HepG2 (cell line): ENCODE measurements around the gene TULP3. TPM values are rescaled to one million over a fixed set of nuclear protein-coding genes. Genes with fewer than 3 reads are reported as not detected.

Experiments
- ATAC-seq: fragments of 200-7000 bp; cut with Tn5 transposase; 3 replicates; pipeline ENCODE4 v1.9.1; 2020; ENCODE audit warnings: mild to moderate bottlenecking, moderate library complexity
- BruUV-seq: library from RNA; stranded (reverse); fragments of 400-500 nt; replicated peaks from 2 replicates; lab custom pipeline; 2021; lab: Mats Ljungman, UMichigan
- CTCF ChIA-PET: fragments of 300-600 bp; formaldehyde crosslinking; extraction: SDS; loops from one replicate; lab custom pipeline; 2021; ENCODE audit warnings: low total read pairs, inconsistent platforms, low intra/inter-chr PET ratio; lab: Yijun Ruan, JAX
- POLR2A ChIA-PET: fragments of 350-600 bp; sonication (Branson Sonifier 250); formaldehyde crosslinking; loops from one replicate; lab custom pipeline; 2020; ENCODE audit warnings: antibody characterized with exemption, inconsistent platforms; lab: Yijun Ruan, JAX
- DNase-seq: peaks from one replicate; pipeline ENCODE4 v3.0.0-alpha.2; 2015; ENCODE audit warnings: low spot score
- FAIRE-seq: peaks from 3 replicates; lab custom pipeline; 2011; peaks lifted over from hg19 to GRCh38; lab: Jason Lieb, UNC
- H2AFZ ChIP-seq: one replicate; pipeline ENCODE4 v1.6.1; 2011; ENCODE audit warnings: low read length, inconsistent platforms
- H3K27ac ChIP-seq: fragments of 300-600 bp; 3 replicates; pipeline ENCODE4 v1.8.0; 2011; ENCODE audit warnings: mixed run types, mild to moderate bottlenecking, mixed read lengths, low read length, inconsistent platforms; ENCODE audit not compliant: insufficient read depth; ENCODE audit errors: extremely low read length
- H3K27me3 ChIP-seq, 2 experiments: fragments of 200-600 bp in 1 of 2; 2 replicates in 1 of 2; 3 replicates in 1 of 2; pipeline versions ENCODE4 v1.6.0 to v1.8.0; 2011; ENCODE audit warnings: low read length in 2 of 2, mild to moderate bottlenecking in 2 of 2, moderate library complexity in 2 of 2, inconsistent platforms in 1 of 2; ENCODE audit not compliant: insufficient read depth in 2 of 2, control insufficient read depth in 1 of 2
- H3K36me3 ChIP-seq, 2 experiments: fragments of 200-600 bp in 1 of 2; replicated peaks in 1 of 2; 2 replicates in 1 of 2; 3 replicates in 1 of 2; pipeline versions ENCODE4 v1.5.1 to v1.8.0; 2011; ENCODE audit warnings: low read length in 2 of 2, inconsistent platforms in 1 of 2; ENCODE audit not compliant: insufficient read depth in 2 of 2, control insufficient read depth in 1 of 2
- H3K4me1 ChIP-seq: 2 replicates; pipeline ENCODE4 v1.5.1; 2012; ENCODE audit warnings: low read length, inconsistent platforms; ENCODE audit not compliant: insufficient read depth
- H3K4me2 ChIP-seq: 2 replicates; pipeline ENCODE4 v1.6.0; 2011; ENCODE audit warnings: low read depth, low read length, inconsistent platforms
- H3K4me3 ChIP-seq, 3 experiments: fragments of 200-600 bp in 1 of 3; sonication (generic), shearing (Covaris generic) in 1 of 3; replicated peaks in 1 of 3; 2 replicates each; pipeline ENCODE4 v1.5.1; 2011 to 2016; ENCODE audit warnings: low read length in 3 of 3, inconsistent platforms in 2 of 3, low read depth in 2 of 3, mild to moderate bottlenecking in 2 of 3, control low read depth in 1 of 3, mixed read lengths in 1 of 3; ENCODE audit not compliant: insufficient read depth in 1 of 3
- H3K79me2 ChIP-seq: one replicate; pipeline ENCODE4 v1.6.1; 2011; ENCODE audit warnings: low read length, inconsistent platforms; ENCODE audit not compliant: insufficient read depth
- H3K9ac ChIP-seq: 2 replicates; pipeline ENCODE4 v1.6.0; 2011; ENCODE audit warnings: mild to moderate bottlenecking, low read depth, low read length, inconsistent platforms; ENCODE audit not compliant: insufficient read depth
- H3K9me3 ChIP-seq: 2 replicates; pipeline ENCODE4 v1.5.1; 2012; ENCODE audit warnings: mild to moderate bottlenecking, low read length
- H4K20me1 ChIP-seq: 2 replicates; pipeline ENCODE4 v1.6.0; 2011; ENCODE audit warnings: inconsistent platforms, mild to moderate bottlenecking, low read length, moderate library complexity; ENCODE audit not compliant: insufficient read depth
- AGO1 ChIP-seq: fragments of 200-400 bp; formaldehyde crosslinking; IDR thresholded peaks from 2 replicates; pipeline ENCODE4 v1.6.1; 2017; ENCODE audit warnings: mild to moderate bottlenecking, low read depth, low read length, moderate library complexity; ENCODE audit not compliant: poor library complexity, severe bottlenecking
- ATM ChIP-seq: fragments of 450-650 bp; IDR thresholded peaks from 2 replicates; pipeline ENCODE4 v1.7.1; 2017; ENCODE audit warnings: mild to moderate bottlenecking, borderline replicate concordance
- E2F2 ChIP-seq: sonication (generic); formaldehyde crosslinking; IDR thresholded peaks from 2 replicates; pipeline ENCODE4 v1.4.0; 2020; ENCODE audit warnings: missing genetic modification reagents, borderline replicate concordance
- GPBP1L1 ChIP-seq: sonication (generic); formaldehyde crosslinking; IDR thresholded peaks from 2 replicates; pipeline ENCODE4 v1.5.0; 2020; ENCODE audit warnings: mild to moderate bottlenecking, missing genetic modification reagents
- ZMYM2 ChIP-seq: sonication (generic); formaldehyde crosslinking; IDR thresholded peaks from 2 replicates; pipeline ENCODE4 v1.8.0; 2022; ENCODE audit warnings: mild to moderate bottlenecking, missing genetic modification reagents
- ZNF235 ChIP-seq: sonication (generic); formaldehyde crosslinking; IDR thresholded peaks from 2 replicates; pipeline ENCODE4 v1.8.1; 2023; ENCODE audit warnings: mild to moderate bottlenecking, missing genetic modification reagents, borderline replicate concordance
- ZNF282 ChIP-seq: fragments of 450-650 bp; IDR thresholded peaks from 2 replicates; pipeline ENCODE4 v1.6.1; 2018; ENCODE audit not compliant: partially characterized antibody
- ZNF691 ChIP-seq: sonication (generic); formaldehyde crosslinking; IDR thresholded peaks from 2 replicates; pipeline ENCODE4 v1.4.0; 2020; ENCODE audit warnings: missing genetic modification reagents, low read depth, mild to moderate bottlenecking, borderline replicate concordance
- WGBS: methylation state at CpG from one replicate; pipeline ENCODE4 v1.1.6; 2017; ENCODE audit warnings: low lambda C conversion rate; 5-methylcytosine and 5-hydroxymethylcytosine counted together
- in situ Hi-C: cut with HindIII; loops from 2 replicates; pipeline ENCODE4 v1.10.0; 2017; ENCODE audit warnings: low pct_unique_long_range_greater_than_20kb; ENCODE audit not compliant: extremely low pct_ligation_motif_present
- intact Hi-C: fragments of 100-400 bp; cut with micrococcal nuclease; formaldehyde crosslinking; loops from one replicate; pipeline ENCODE4 v1.10.0; 2022; ENCODE audit not compliant: unreplicated experiment
- polyA plus RNA-seq, 8 experiments: library from polyadenylated mRNA; depleted of rRNA in 3 of 8; stranded (reverse) in 7 of 8; unstranded in 1 of 8; fragments of >200 nt; fragmentation: Illumina TruSeq in 4 of 8; extraction: Trizol in 4 of 8; gene quantifications; 2 replicates each; pipeline versions ENCODE4 v1.2.1 to v1.2.3, GENCODE V29; 2011 to 2016; ENCODE audit warnings: low read depth in 4 of 8, missing spikeins in 1 of 8, mixed read lengths in 1 of 8; ENCODE audit not compliant: insufficient read depth in 1 of 8
- total RNA-seq, 5 experiments: library from RNA; depleted of rRNA; stranded (reverse); fragments of >200 nt; fragmentation: Illumina TruSeq; extraction: Trizol; gene quantifications; 2 replicates each; pipeline ENCODE4 v1.2.3, GENCODE V29; 2016; ENCODE audit warnings: low read depth in 1 of 5
- TF ChIP-seq, protein P1 (sequence below): sonication (generic); formaldehyde crosslinking; IDR thresholded peaks from 2 replicates; pipeline ENCODE4 v1.5.0; 2020; ENCODE audit warnings: mild to moderate bottlenecking, missing genetic modification reagents, borderline replicate concordance

TULP3 gene
- total and polyA plus RNA-seq, 2 of the 13 experiments (the other 11 are each of a cell fraction or from before 2014, with no cell fraction given) = 11.2 to 13.2 TPM

DNA sequence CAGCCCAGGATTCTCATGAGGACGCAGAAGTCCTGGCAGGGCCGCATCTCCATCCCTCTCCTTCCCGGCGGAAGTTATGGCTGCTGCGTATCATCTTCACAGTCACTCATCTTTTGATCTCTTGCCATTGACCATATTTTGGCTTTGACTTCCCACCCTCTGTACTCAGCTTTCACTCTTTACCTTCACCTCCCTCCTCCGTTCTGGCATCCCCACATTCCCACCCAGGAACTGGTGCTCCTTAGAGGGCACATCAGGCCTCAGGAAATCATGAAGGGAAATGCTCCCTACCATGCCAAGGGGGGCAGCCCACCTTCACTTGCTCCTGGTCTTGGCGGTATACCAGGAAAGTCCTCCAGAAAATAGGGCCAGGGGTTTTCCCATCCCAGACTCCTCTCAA lies 35.1 kb upstream of the TULP3 start (continued):
- TF ChIP-seq AGO1 = no peak
- TF ChIP-seq ZMYM2 (CRISPR knock-in tag) = no peak

DNA sequence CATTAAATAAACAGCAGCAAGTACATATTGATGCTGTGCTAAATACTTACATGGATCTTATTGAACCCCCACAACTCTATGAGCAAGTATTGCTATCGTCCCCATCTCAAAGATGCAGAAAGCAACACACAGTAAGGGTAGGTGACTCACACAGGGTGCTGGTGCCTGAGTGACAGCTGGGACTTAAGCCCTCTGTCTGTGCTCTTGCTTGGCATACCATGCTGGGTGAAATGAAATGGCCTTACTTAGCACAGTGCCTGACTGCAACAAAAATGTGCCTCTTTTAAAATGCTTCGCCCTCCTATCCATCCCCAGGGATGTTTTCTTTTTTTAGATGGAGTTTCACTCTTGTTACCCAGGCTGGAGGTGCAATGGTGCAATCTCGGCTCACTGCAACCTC lies 34.6 kb upstream of the TULP3 start:
- Histone ChIP-seq H3K9ac (no peak overlapping the region), H3K79me2 (no peaks in the 10 kb centered on the region), H3K27ac (no peak overlapping the region), H3K4me2 (no peak overlapping the region), H3K36me3 (peaks cover 4 to 27% of the 10 kb centered on the region in 2 experiments), H3K9me3 (no peaks in the 10 kb centered on the region), H3K4me1 (peaks cover 12% of the 10 kb centered on the region), H4K20me1 (no peaks in the 10 kb centered on the region), H3K4me3 (no peak overlapping the region), H3K27me3 (no peaks in the 10 kb centered on the region), H2AFZ (no peak overlapping the region)
- intact Hi-C loops = no loop called here
- ChIA-PET POLR2A (no interaction called here), CTCF (no interaction called here)
- WGBS = 93% methylated on average over 3 of the region's 3 CpGs
- BruUV-seq = no TSS peak
- DNase-seq (no peak), ATAC-seq (no peak; the same call in 2 of the 3 replicates), FAIRE-seq (no peak)
- in situ Hi-C loops = no loop called here
- TF ChIP-seq GPBP1L1 (CRISPR knock-in tag) (no peak), ZNF282 (no peak), E2F2 (CRISPR knock-in tag) (no peak), ATM (no peak), ZNF691 (no peak), ZNF235 (CRISPR knock-in tag) (no peak)
- TF ChIP-seq, protein P1, sequence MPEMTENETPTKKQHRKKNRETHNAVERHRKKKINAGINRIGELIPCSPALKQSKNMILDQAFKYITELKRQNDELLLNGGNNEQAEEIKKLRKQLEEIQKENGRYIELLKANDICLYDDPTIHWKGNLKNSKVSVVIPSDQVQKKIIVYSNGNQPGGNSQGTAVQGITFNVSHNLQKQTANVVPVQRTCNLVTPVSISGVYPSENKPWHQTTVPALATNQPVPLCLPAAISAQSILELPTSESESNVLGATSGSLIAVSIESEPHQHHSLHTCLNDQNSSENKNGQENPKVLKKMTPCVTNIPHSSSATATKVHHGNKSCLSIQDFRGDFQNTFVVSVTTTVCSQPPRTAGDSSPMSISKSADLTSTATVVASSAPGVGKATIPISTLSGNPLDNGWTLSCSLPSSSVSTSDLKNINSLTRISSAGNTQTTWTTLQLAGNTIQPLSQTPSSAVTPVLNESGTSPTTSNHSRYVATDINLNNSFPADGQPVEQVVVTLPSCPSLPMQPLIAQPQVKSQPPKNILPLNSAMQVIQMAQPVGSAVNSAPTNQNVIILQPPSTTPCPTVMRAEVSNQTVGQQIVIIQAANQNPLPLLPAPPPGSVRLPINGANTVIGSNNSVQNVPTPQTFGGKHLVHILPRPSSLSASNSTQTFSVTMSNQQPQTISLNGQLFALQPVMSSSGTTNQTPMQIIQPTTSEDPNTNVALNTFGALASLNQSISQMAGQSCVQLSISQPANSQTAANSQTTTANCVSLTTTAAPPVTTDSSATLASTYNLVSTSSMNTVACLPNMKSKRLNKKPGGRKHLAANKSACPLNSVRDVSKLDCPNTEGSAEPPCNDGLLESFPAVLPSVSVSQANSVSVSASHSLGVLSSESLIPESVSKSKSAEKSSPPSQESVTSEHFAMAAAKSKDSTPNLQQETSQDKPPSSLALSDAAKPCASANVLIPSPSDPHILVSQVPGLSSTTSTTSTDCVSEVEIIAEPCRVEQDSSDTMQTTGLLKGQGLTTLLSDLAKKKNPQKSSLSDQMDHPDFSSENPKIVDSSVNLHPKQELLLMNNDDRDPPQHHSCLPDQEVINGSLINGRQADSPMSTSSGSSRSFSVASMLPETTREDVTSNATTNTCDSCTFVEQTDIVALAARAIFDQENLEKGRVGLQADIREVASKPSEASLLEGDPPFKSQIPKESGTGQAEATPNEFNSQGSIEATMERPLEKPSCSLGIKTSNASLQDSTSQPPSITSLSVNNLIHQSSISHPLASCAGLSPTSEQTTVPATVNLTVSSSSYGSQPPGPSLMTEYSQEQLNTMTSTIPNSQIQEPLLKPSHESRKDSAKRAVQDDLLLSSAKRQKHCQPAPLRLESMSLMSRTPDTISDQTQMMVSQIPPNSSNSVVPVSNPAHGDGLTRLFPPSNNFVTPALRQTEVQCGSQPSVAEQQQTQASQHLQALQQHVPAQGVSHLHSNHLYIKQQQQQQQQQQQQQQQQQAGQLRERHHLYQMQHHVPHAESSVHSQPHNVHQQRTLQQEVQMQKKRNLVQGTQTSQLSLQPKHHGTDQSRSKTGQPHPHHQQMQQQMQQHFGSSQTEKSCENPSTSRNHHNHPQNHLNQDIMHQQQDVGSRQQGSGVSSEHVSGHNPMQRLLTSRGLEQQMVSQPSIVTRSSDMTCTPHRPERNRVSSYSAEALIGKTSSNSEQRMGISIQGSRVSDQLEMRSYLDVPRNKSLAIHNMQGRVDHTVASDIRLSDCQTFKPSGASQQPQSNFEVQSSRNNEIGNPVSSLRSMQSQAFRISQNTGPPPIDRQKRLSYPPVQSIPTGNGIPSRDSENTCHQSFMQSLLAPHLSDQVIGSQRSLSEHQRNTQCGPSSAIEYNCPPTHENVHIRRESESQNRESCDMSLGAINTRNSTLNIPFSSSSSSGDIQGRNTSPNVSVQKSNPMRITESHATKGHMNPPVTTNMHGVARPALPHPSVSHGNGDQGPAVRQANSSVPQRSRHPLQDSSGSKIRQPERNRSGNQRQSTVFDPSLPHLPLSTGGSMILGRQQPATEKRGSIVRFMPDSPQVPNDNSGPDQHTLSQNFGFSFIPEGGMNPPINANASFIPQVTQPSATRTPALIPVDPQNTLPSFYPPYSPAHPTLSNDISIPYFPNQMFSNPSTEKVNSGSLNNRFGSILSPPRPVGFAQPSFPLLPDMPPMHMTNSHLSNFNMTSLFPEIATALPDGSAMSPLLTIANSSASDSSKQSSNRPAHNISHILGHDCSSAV (CRISPR knock-in tag) = no peak
